Stimulated activated CD8-positive, alpha-beta memory T cell treated with anti-CD3 and anti-CD28 coated beads, Interleukin-15, amount 100 ng/mL, for 24 hours (primary cell): ENCODE data around the gene FLAD1.

ENCODE experiments used
- DNase-seq: peaks from one replicate; pipeline ENCODE4 v3.0.0-alpha.2; 2020; ENCODE audit warnings: low read depth

FLAD1 gene

DNA sequence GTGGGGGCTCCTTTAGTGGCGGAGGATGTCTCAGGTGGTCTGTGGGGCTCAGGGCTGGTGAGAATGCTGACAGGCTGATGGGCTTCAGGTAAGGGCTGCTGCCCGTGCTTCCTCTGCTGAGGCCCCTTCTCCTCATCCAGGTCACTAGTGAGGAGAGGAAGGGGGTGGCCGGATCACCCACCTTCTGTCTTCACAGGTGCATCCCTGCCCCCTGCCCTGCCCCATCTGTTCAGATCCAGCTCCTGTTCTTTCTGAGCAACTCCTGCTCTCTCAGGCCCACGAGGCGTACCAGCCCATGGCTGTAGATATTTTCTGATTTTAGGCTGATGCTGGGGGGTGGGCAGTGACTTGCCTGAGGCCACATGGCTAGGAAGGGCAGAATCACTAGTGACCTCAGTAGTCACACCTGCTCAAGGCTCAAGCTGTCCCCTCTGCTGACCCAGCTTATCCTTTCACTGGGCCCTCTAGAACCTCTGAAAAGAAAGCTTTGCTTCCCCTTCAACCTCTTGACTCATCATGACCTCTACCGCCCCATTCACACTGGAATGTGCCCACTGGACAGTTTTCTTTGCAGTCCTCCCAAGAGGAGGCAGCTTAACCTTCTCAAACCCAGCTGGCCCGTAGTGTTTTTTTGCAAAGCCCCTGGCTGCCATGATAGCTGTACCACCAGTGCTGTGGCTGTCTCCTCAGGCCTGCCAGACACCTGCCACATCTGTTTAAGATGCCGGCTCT, 35.6 kb downstream of the FLAD1 start:
- no peak for DNase-seq

DNA sequence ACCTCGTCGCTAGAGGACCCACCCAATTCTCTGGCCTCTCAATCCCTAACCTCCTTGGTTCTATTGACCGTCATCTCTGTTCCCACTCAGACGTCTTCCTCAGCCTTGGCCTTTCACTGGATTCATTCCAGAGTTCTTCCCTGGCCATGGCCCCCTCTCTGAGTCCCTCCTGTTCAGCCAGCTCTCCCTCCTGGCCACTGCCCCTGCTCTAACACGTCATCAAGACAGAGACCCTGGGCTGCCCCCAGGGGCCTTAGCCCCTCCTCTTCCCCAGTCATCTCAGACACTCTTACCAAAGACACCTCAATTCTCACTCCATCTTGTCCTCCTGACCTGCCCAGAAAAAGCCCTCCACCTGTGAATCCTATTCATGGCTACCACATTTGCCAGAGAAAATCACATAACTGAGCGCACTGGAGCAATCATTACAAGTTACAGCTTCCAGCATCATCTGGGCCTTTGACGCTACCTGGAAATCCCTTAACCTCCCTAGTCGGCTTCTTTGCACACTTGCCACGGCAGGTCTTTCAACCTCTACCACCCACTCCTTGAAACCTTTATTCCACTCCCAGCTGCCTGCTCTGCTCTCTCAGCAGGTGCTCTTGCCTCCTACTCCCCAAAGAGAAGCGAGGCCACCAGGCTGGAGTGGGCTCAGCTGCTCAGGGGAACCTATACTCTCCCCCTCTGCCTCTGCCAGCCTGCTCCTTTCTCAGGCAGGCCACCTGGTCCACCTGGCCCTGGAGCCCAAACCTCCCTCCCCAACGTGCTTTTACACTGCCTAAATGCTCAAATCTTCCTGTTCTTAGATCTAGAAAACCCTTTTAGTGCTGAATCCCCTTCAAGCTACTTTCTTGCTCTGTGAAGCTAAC, 36.5 kb downstream of the FLAD1 start:
- no peak for DNase-seq

- DNase-seq = no peak
Observed at GRCh38 chr1:155022136-155022926, 39.2 kb downstream of the FLAD1 start.

- DNase-seq = no peak
Observed at GRCh38 chr1:155022927-155023236, 39.7 kb downstream of the FLAD1 start.

- DNase-seq = no peak
Observed at GRCh38 chr1:155023627-155024026, 40.5 kb downstream of the FLAD1 start.

DNA sequence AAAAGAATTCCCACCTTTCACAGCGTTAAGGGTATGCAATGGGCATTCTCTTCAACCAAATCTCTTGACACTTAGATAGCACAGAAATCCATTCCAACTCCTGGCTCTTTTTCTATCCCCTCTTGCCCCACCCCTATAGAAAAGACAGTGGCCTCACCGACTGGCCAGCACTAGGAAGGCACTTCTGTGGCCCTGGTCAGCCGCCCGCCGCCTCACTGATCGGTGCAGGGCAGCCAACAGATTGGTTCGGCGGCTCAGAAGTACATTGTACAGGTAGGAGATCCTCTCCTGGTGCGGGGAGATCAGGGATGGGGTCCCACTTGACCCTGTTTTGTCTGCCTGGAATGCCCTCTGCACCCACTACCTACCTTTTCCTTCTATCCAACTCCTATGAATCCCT, 41.2 kb downstream of the FLAD1 start:
- no peak for DNase-seq

GRCh38 chr1:155026154-155026553, 43.0 kb downstream of the FLAD1 start:
- DNase-seq = no peak

DNA sequence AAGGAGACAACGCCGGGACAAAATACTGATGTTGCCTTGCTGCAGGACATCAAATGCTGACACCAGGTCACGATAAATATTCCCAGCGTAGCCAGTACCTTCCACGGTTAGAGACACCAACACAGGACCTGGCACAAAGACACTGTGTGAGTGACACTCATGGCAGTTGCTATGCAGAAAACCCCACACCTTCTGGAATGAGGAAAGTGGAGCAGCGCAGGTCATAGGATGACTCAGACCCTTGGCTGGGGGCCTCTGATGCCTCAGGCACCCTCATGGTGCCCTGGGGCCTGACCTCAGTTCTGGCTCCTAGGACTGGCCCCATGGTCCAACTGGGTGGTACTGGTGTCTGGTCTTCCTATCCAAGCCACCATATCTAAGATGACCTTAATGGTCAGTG, 43.4 kb downstream of the FLAD1 start:
- no peak for DNase-seq

DNA sequence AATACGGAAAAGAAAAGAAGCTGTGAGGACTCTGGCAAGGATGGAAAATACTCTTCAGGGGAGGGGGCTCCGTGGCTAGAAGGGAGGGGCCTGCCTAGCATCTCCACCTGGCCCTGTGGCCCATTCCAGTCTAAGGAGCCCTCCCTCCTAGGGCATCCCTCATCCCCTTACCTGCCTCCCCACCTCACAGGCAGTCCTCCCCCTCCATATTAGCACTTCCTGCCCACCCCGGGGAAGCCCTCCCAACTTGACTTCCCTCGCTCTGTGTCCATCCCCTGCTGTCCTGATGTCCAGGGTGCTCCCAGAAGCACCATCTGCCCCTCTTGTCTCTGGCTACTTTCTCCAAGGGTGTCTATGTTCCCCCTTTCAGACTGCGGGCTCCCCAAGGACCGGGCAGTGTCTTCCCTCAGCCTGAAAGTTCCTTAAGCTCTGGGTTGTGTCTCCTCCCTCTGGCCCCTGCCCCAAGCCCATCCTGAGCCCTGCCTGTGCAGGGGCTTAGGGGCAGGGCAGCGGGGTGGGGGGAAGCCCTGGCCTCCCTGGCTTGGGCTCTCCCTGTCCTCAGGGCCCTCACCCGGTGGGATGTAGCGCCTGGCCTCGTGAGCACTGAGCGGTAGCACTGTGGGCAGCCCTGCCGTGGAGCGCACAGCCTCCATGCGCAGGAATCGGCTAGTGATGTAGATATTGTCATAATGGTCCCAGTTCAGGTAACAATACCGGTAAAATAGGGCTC, 46.5 kb downstream of the FLAD1 start:
- no peak for DNase-seq

DNA sequence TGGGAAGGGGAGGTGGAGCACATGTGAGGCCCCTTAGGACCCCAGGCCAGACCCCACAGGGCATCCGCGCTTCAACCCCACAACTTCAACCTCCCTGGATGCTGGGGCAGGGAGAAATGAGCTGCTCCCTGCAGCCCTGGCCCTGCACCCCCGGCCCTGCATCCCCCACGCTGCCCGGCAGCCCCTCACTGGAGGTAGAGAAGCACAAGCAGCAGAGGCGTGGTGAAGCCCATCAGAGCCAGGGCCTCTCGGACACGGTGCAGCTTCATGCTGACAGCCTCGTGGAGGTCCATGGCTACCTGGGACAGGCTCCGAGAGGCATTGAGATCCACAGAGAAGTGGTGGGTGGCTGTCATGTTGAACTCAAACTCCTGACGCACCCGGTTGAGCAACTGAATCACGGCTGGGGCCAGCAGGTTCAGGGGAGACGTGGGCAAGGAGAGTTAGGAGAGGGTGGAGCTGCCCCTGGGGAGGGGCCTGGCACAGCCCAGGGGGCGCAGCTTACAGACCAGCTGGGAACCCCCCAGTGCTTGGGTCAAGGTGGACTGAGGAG, 47.2 kb downstream of the FLAD1 start:
- no peak for DNase-seq

DNA sequence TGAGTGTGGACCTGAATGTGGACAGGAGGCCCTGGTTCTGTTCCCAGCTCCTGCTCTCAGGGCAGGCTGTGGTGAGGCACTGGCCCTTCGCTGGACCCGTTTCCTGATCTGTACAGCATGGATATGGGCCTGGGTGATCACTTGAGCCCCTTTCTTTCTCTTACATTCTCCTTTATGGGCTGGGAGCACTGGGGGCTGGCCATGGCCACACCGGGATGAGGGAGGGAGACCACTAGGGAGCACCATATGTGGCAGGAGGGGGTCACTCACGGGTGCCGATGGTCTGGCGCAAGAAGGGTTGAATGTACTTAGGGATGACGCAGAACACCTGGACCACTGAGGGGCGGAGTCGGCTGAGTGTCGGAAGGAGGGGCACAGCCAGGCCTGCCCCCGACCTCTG, 47.8 kb downstream of the FLAD1 start:
- DNase-seq = no peak

DNA sequence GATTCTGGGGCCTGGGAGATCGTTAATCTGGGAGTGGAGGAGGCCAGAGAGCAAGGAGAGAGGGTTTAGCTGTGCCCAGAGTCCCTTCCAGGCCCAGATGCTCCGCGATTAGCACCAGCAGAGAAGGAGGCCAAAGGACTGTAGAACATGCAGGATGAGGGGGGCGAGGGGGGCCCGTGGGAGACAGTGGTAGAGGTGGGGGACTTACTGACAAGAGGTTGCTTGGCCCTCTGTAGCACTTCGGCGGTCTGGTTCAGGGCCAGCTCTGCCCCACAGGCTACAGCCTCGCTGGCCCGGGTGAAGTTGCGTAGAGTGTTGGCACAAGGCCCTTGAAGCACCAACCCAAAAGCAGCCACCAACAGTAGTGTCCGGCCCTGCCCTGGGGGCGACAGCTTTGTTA, 49.7 kb downstream of the FLAD1 start:
- DNase-seq = no peak

GRCh38 chr1:155033524-155033923, 50.4 kb downstream of the FLAD1 start, which contains the start of the genes DCST1 and DCST2:
Gene DCST1, plus strand, starts transcription at chr1:155033824. Its CDS starts 213 bp downstream, at chr1:155034037.
Gene DCST2, minus strand, starts transcription at chr1:155033781. Its CDS starts 80 bp downstream, at chr1:155033701.
- DNase-seq = no peak

DNA sequence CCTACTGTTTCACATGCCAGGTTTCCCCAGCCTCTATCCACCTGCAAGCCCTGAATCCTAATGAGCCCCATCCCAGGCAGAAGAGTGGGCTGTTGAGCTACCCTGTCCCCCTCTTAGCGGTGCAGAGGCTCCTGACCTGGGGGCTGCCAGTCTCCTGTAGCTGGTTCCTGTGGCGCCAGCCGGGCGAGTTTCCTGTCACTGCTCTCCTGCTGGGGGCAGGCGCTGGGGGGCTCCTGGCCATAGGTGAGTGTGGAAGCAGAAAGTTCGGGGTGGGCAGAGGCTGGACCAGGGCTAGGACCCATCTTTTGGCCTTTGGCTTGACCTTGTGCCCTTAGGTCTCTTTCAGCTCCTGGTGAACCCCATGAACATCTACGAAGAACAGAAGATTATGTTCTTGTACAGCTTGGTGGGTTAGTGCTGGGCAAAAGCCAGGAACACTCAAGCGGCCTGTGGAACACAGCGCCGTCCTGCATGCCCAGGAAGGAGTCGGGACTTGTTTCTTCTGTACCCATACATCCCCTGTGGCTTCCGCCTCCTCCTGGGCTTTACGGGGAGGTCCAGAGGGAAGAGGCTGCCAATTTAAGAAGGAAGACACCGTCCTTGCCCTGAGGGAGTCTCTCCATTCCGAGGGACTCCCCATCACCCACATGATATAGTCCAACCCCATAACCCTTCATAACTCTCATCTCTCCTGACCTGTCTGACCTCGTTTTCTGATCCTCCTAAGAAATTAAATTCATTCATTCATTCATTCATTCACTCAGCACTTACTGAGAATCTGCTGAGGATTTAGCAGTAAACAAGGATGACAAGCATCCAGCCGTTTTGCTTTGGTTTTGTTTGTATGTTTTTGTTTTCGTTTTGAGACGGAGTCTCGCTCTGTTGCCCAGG, 51.4 kb downstream of the FLAD1 start:
- no peak for DNase-seq

GRCh38 chr1:155035936-155036335, 52.8 kb downstream of the FLAD1 start:
- no peak for DNase-seq

GRCh38 chr1:155037043-155037442, 53.9 kb downstream of the FLAD1 start:
- DNase-seq = no peak

GRCh38 chr1:155037851-155038441, 54.8 kb downstream of the FLAD1 start:
- DNase-seq = no peak

- DNase-seq = no peak
Observed at GRCh38 chr1:155038602-155039307, 55.6 kb downstream of the FLAD1 start.

DNA sequence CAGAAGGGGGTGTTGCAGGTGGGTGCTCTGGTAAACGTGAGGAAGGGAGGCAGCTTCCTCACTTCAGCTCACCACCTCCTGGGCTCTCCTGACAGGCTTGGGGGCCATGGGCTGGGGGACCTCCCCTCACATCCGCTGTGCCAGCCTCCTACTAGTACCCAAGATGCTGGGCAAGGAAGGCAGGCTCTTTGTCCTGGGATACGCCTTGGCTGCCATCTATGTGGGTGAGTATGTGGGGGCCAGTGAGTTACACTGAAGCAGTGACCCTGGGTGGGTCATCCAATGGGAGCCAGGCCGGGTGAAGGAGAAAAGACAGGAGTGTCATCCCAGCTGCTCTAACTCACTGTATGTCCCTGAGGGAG, 56.1 kb downstream of the FLAD1 start:
- DNase-seq = no peak
